ENCODE data around the gene PAX3.
A peak's percentile ranks its signal among the peaks of the same experiment; 100 is the strongest.

Gene PAX3

DNA sequence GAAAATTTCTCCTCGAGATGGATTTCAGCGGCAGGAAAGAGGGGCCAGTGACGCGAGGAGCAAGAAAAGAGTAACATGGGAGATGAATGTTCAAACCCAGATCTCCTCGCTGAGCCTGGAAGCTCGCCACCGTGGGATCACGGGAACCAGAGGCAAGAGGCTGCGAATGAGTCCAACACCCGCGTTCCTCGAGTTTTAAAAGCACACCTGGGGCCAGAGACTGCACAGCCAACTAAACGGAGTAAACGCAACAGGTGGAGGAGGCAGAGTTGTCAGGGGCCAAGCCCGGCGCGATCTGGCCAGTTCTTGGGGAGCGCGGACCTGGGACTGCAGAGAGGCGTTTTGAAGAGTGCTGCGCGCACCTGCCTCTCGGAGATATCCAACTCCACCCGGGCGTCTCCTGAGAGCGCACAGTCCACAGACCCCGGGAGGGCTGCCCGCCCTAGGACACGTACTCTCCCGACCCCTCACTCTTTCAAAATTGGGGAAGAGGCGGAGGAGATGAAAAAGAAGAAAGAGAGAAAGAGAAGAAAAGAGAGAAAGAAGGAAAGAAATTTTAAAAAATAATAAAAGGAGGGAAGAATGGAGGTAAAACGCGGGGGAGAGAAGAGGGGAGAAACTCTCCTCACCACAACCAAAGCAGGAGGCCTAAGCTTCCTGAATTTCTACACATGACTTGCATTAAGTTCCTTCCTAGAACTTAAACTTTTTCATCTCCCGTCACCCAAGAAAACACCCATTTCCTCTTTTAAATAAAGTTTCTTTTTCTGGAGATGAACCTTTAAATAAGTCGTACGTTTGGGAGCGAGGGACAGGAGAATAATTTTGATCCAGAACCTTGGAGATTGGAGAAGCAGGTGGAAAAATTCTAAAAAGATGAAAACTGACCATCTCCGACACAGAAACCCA lies 5.3 kb upstream of the PAX3 start:
- H3K79me2 ChIP-seq (ENCODE audit: control insufficient read depth, insufficient read depth, low read length) = no peaks in the 10 kb centered on the region
- no peaks in the 10 kb centered on the region for H3K36me3 ChIP-seq (ENCODE audit: control insufficient read depth, insufficient read depth, low read length)
- H3K27ac ChIP-seq (ENCODE audit: low read depth, low read length) = no peak overlapping the region
- no peak overlapping the region for H2BK5ac ChIP-seq (ENCODE audit: low read length)
- H3K79me1 ChIP-seq (ENCODE audit: low read length) = no peaks in the 10 kb centered on the region
- WGBS (ENCODE audit: extremely low coverage, insufficient coverage, low lambda C conversion rate) = no CpG with 5 or more reads among the region's 38 CpGs
- H3K27me3 ChIP-seq (ENCODE audit: insufficient read depth, low read length, poor library complexity) = peaks cover 94% of the 10 kb centered on the region
- H3K56ac ChIP-seq (ENCODE audit: low read length) = no peak overlapping the region
- H3K9ac ChIP-seq (ENCODE audit: low read length) = no peak overlapping the region
- no peak overlapping the region for H2BK120ac ChIP-seq (ENCODE audit: low read depth, low read length)
- no peak overlapping the region for H4K5ac ChIP-seq (ENCODE audit: low read length)
- DNase-seq = no peak
- H3K4me2 ChIP-seq (ENCODE audit: low read length) = no peak overlapping the region
- no peak overlapping the region for H3K23ac ChIP-seq (ENCODE audit: low read length)
- no peaks in the 10 kb centered on the region for H3K4me1 ChIP-seq (ENCODE audit: control insufficient read depth, low read depth, low read length)
- no peak overlapping the region for H3K4me3 ChIP-seq (ENCODE audit: low read length)
- H3K4ac ChIP-seq (ENCODE audit: low read depth, low read length) = no peak overlapping the region
- H2AK5ac ChIP-seq (ENCODE audit: low read length) = no peak overlapping the region
- no peak overlapping the region for H4K8ac ChIP-seq (ENCODE audit: low read depth, low read length)
- no peak overlapping the region for H3K18ac ChIP-seq (ENCODE audit: low read length)
- H2BK15ac ChIP-seq (replicated peaks; ENCODE audit: low read depth) = no peak overlapping the region

DNA sequence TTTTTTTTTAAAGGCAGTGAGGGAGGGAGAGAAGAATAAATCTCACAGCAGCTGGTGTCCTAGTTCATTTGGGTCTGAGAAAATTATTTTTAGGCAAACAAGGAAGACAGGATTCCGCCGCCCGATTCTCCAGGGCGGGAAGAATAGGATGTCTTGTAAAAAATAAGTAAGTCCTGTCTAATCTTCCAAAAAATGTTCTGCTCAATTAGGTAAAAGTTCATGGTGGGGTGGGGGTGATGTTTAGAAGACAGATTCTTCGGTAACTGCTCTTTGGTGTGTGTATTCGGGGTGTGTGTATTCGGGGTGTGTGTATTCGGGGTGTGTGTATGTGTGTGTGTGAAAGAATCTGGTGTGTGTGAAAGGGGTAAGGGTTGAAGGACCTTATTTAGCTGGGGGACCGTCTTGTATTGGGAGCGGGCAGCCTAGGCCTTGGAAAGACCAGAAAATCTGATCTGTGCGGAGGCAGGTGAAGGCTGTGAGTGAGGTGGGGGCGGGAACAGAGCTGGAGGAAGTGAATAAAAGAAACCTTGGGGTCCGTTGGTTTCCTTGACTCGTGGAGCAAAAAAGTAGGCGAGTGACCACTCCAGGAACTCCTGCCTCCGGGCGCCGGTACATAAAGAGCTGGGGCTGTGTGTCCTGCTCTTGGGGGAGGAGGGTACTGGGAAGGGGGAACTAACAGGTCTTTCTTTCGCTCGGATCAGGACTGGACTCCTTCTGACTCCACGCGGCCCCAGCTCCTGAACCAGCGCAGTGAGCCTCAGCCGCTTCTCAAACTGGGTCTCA lies 4.4 kb upstream of the PAX3 start:
- H3K4ac ChIP-seq (ENCODE audit: low read depth, low read length) = no peak overlapping the region
- no peak overlapping the region for H4K8ac ChIP-seq (ENCODE audit: low read depth, low read length)
- no peak overlapping the region for H3K56ac ChIP-seq (ENCODE audit: low read length)
- no peak overlapping the region for H2BK120ac ChIP-seq (ENCODE audit: low read depth, low read length)
- H3K27ac ChIP-seq (ENCODE audit: low read depth, low read length) = no peak overlapping the region
- peaks cover 93% of the 10 kb centered on the region for H3K27me3 ChIP-seq (ENCODE audit: insufficient read depth, low read length, poor library complexity)
- no peaks in the 10 kb centered on the region for H3K36me3 ChIP-seq (ENCODE audit: control insufficient read depth, insufficient read depth, low read length)
- H4K5ac ChIP-seq (ENCODE audit: low read length) = no peak overlapping the region
- H3K18ac ChIP-seq (ENCODE audit: low read length) = no peak overlapping the region
- no peak overlapping the region for H2AK5ac ChIP-seq (ENCODE audit: low read length)
- no peak overlapping the region for H2BK5ac ChIP-seq (ENCODE audit: low read length)
- no peaks in the 10 kb centered on the region for H3K79me1 ChIP-seq (ENCODE audit: low read length)
- no CpG with 5 or more reads among the region's 24 CpGs for WGBS (ENCODE audit: extremely low coverage, insufficient coverage, low lambda C conversion rate)
- H3K9ac ChIP-seq (ENCODE audit: low read length) = no peak overlapping the region
- DNase-seq = no peak
- H3K4me3 ChIP-seq (ENCODE audit: low read length) = no peak overlapping the region
- H3K79me2 ChIP-seq (ENCODE audit: control insufficient read depth, insufficient read depth, low read length) = no peaks in the 10 kb centered on the region
- no peak overlapping the region for H3K4me2 ChIP-seq (ENCODE audit: low read length)
- H2BK15ac ChIP-seq (replicated peaks; ENCODE audit: low read depth) = no peak overlapping the region
- no peaks in the 10 kb centered on the region for H3K4me1 ChIP-seq (ENCODE audit: control insufficient read depth, low read depth, low read length)
- peak overlapping the region; percentile 15 for H3K23ac ChIP-seq (ENCODE audit: low read length)

DNA sequence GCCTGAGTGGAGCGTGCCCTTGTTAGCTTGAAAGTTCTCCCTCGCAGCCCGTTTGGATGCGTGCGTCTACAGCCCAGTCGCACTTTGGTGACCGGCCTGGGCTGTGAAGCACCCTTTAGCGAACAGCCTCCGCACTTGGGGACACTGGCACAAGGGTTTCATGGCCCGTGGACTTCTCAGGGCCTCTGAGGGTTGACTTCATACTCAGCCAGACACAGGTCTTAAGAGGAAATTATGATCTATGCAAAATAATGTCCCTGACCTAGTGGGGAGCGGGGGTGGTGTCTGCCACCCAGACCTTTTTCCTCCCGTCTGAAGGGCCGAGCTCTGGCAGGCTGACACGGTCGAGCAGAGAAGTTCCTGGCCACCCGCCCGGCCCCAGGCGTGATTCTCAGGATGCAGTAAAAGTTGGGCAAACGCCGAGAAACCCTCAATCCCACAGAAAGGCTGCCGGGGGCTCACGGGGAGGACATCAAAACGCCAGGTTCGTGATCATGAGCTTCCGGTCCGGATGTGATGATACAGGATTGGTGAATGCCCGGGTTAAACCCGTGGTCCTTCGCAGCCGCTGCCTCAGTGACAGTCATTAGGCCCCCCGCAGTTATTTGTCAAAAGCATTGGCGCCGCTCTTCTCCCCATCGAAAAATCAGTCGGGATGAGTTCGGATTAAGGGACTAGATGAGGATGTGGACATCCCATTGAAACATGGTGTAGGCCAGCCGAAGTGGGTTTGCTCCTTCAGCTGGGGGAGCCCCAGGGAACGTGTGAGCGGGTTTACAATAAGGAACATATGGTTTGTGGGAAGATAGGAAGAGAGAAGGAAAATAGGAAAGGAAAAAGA lies 3.6 kb upstream of the PAX3 start:
- Histone ChIP-seq H3K9ac (ENCODE audit: low read length) (no peak overlapping the region), H2BK120ac (ENCODE audit: low read depth, low read length) (no peak overlapping the region), H3K4ac (ENCODE audit: low read depth, low read length) (no peak overlapping the region), H3K79me2 (ENCODE audit: control insufficient read depth, insufficient read depth, low read length) (no peaks in the 10 kb centered on the region), H3K79me1 (ENCODE audit: low read length) (no peaks in the 10 kb centered on the region), H2BK5ac (ENCODE audit: low read length) (no peak overlapping the region), H3K4me2 (ENCODE audit: low read length) (no peak overlapping the region), H3K36me3 (ENCODE audit: control insufficient read depth, insufficient read depth, low read length) (no peaks in the 10 kb centered on the region), H3K4me3 (ENCODE audit: low read length) (no peak overlapping the region), H2AK5ac (ENCODE audit: low read length) (no peak overlapping the region), H3K27me3 (ENCODE audit: insufficient read depth, low read length, poor library complexity) (peaks cover 93% of the 10 kb centered on the region), H3K27ac (ENCODE audit: low read depth, low read length) (no peak overlapping the region), H3K18ac (ENCODE audit: low read length) (no peak overlapping the region), H4K8ac (ENCODE audit: low read depth, low read length) (no peak overlapping the region), H4K5ac (ENCODE audit: low read length) (no peak overlapping the region), H2BK15ac (replicated peaks; ENCODE audit: low read depth) (no peak overlapping the region), H3K56ac (ENCODE audit: low read length) (no peak overlapping the region), H3K4me1 (ENCODE audit: control insufficient read depth, low read depth, low read length) (no peaks in the 10 kb centered on the region), H3K23ac (ENCODE audit: low read length) (no peak overlapping the region)
- WGBS (ENCODE audit: extremely low coverage, insufficient coverage, low lambda C conversion rate) = no CpG with 5 or more reads among the region's 39 CpGs
- DNase-seq = no peak

DNA sequence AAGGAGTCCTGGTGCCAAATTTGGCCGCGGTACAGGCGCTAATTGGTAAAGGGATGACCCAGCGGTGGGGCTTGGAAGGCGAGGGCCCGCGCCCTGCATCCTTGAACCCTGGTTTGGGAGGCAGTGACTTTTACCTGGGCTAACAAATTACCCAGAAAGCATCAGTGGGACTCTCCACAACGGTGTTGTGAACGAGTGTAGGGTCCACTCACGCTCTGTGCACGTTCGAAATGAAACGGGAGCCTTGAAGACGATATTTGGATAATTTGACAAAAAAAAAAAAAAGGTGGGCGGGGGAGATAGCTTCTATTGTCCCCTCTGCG lies 3.0 kb upstream of the PAX3 start:
- Histone ChIP-seq H3K9ac (ENCODE audit: low read length) (no peak overlapping the region), H3K4me2 (ENCODE audit: low read length) (no peak overlapping the region), H3K36me3 (ENCODE audit: control insufficient read depth, insufficient read depth, low read length) (no peaks in the 10 kb centered on the region), H3K4me3 (ENCODE audit: low read length) (no peak overlapping the region), H2BK15ac (replicated peaks; ENCODE audit: low read depth) (no peak overlapping the region), H2BK5ac (ENCODE audit: low read length) (no peak overlapping the region), H2AK5ac (ENCODE audit: low read length) (no peak overlapping the region), H3K79me1 (ENCODE audit: low read length) (no peaks in the 10 kb centered on the region), H3K27ac (ENCODE audit: low read depth, low read length) (no peak overlapping the region), H3K23ac (ENCODE audit: low read length) (no peak overlapping the region), H3K79me2 (ENCODE audit: control insufficient read depth, insufficient read depth, low read length) (no peaks in the 10 kb centered on the region), H3K4ac (ENCODE audit: low read depth, low read length) (no peak overlapping the region), H4K5ac (ENCODE audit: low read length) (no peak overlapping the region), H4K8ac (ENCODE audit: low read depth, low read length) (no peak overlapping the region), H3K56ac (ENCODE audit: low read length) (no peak overlapping the region), H2BK120ac (ENCODE audit: low read depth, low read length) (no peak overlapping the region), H3K27me3 (ENCODE audit: insufficient read depth, low read length, poor library complexity) (peaks cover 93% of the 10 kb centered on the region), H3K18ac (ENCODE audit: low read length) (no peak overlapping the region), H3K4me1 (ENCODE audit: control insufficient read depth, low read depth, low read length) (no peaks in the 10 kb centered on the region)
- WGBS (ENCODE audit: extremely low coverage, insufficient coverage, low lambda C conversion rate) = no CpG with 5 or more reads among the region's 16 CpGs
- no peak for DNase-seq

DNA sequence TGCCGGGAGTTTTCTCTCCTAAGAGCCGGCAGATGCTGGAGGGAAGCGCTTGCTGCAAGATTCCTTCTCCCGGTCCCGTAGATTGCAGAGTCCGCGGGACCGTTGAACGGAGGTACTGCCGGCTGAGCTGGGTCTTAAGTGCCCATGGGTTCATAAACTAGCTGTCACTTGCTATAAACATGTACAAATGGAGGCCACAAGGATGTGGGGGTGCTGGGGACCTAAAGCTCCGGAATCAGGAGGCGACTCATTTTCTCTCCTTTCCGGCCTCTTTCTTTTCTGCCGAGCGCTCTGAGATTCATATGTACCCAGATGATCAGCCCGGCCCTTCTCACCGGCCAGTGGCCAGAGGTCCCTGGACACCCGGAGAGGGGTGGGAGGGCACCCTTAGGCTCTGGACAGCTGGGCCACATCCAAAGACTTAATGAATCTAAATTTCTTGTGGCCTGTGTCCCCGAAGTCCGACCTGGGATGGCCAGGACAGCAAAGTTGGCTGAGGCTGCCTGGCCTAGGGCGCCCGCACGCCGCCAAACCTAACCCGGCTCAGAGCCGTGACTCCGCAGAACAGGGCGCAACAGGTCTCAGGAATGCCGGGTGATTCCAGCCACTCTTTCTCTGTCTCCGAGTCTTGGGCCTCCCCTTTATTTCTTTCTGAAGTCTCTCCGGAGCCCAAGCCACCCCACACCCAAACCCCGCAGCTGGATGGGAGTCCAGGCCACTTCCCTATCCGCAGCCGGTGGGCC lies 2.4 kb upstream of the PAX3 start:
- Histone ChIP-seq H3K56ac (ENCODE audit: low read length) (no peak overlapping the region), H3K27me3 (ENCODE audit: insufficient read depth, low read length, poor library complexity) (peaks cover 93% of the 10 kb centered on the region), H3K4me2 (ENCODE audit: low read length) (peak overlapping the region; percentile 18), H3K9ac (ENCODE audit: low read length) (no peak overlapping the region), H3K4me3 (ENCODE audit: low read length) (no peak overlapping the region), H3K36me3 (ENCODE audit: control insufficient read depth, insufficient read depth, low read length) (no peaks in the 10 kb centered on the region), H4K5ac (ENCODE audit: low read length) (no peak overlapping the region), H3K18ac (ENCODE audit: low read length) (no peak overlapping the region), H3K79me2 (ENCODE audit: control insufficient read depth, insufficient read depth, low read length) (no peaks in the 10 kb centered on the region), H3K4ac (ENCODE audit: low read depth, low read length) (no peak overlapping the region), H3K79me1 (ENCODE audit: low read length) (no peaks in the 10 kb centered on the region), H2BK120ac (ENCODE audit: low read depth, low read length) (no peak overlapping the region), H4K8ac (ENCODE audit: low read depth, low read length) (no peak overlapping the region), H2BK15ac (replicated peaks; ENCODE audit: low read depth) (no peak overlapping the region), H3K27ac (ENCODE audit: low read depth, low read length) (no peak overlapping the region), H2AK5ac (ENCODE audit: low read length) (no peak overlapping the region), H3K23ac (ENCODE audit: low read length) (no peak overlapping the region), H3K4me1 (ENCODE audit: control insufficient read depth, low read depth, low read length) (no peaks in the 10 kb centered on the region), H2BK5ac (ENCODE audit: low read length) (no peak overlapping the region)
- WGBS (ENCODE audit: extremely low coverage, insufficient coverage, low lambda C conversion rate) = no CpG with 5 or more reads among the region's 34 CpGs
- DNase-seq = peak; percentile 82
